Head of caudate nucleus (tissue), 42 donors: Measurements from ENCODE around the gene KDM5B.
"Not testable (repeated sequence)": the region's sequence is repeated elsewhere in the genome, so short reads cannot be mapped to it uniquely, and the experiment has no call there.

Experiments
- DNase-seq, 42 donors: peaks; one replicate each; pipeline versions ENCODE4 v3.0.0 to v3.0.0-alpha.2; 2020 to 2021; ENCODE audit warnings: mixed read lengths in 7 of 42
- intact Hi-C: fragments of 100-400 bp; cut with DNase I; formaldehyde crosslinking; loops from one replicate; pipeline ENCODE4 v1.15.0; 2022

Gene KDM5B

DNA sequence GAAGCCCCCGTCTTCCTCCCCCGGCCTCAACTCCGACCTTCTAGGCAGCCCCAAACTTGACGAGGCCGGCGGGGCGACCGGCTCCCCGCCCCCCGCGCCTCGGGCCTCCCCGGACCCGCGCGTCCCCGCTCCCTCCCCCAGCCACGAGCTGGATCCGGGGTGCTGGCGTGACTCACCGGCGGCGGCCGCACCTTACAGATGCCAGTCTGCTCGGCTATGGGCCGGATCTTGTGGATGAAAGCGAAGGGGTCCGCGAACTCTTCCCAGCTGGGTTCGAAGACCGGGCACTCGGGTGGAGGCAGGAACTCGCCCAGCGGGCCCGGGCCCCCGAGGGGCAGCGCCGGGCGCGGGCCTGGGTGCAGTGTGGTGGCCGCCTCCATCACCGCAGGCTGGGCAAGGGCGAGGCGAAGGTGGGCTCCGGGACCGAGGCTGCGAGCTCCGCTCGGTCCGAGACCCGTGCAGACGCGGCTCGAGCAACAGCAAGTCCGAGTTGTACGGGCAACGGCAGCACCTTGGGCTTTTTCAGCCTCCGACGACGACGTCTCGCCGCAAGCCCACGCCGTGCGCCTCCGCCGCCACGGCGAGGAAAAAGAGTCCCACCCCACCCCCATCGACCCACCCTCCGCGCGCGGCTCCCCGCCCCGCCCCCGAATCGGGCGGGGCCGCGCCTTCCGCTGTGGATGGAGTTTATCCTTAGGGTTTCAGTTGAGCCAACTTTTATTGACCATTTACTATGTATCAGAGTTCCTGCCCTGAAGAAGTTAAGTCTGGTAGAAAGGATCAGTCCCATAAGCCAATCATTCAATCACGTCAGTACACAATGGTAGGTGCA lies at the start of gene KDM5B:
Gene KDM5B, minus strand, starts transcription at position 496 of the 832 bp plus-strand sequence. Its CDS starts 116 bp downstream, at position 380.
- intact Hi-C loops = no loop called here
- peak; percentile 11 to 83 (median 68) for DNase-seq

- no peak for DNase-seq
- intact Hi-C loops = no loop called here
Observed at GRCh38 chr1:202857136-202857610, 49.0 kb upstream of the KDM5B start.

GRCh38 chr1:202856014-202856413 lies 47.8 kb upstream of the KDM5B start:
- no peak for DNase-seq
- intact Hi-C loops = no loop called here

DNA sequence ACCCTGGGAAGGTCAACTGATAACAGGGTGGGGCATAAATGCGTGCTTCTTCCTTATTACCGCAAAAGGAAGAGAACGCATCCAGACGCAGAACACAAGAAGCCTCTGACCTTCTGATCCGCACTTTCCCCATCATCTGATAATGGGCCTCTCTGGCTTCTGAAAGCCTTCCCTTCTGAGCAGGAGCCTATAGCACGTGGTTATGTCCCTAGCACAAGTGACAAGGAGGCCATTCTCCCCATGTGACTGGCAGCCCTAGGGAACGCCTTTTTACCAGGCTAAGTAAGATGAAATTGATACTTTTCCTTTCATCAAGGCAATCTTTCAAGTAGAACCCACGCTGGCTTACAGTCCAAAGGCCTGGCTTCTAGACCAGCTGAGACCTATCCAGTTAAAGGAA lies 46.6 kb upstream of the KDM5B start:
- intact Hi-C loops = no loop called here
- no peak for DNase-seq

- intact Hi-C loops = no loop called here
- DNase-seq = peak in 2 of 42 donors; percentile 12 to 13
Observed at GRCh38 chr1:202852163-202852904, 44.1 kb upstream of the KDM5B start.

- intact Hi-C loops = no loop called here
- DNase-seq = peak in 1 of 42 donors; percentile 8
Observed at GRCh38 chr1:202850593-202851362, 42.6 kb upstream of the KDM5B start.

- DNase-seq = peak in 33 of 42 donors; percentile 3 to 89 (median 45)
- intact Hi-C loops = no loop called here
Observed at GRCh38 chr1:202848191-202848542, 39.9 kb upstream of the KDM5B start.

DNA sequence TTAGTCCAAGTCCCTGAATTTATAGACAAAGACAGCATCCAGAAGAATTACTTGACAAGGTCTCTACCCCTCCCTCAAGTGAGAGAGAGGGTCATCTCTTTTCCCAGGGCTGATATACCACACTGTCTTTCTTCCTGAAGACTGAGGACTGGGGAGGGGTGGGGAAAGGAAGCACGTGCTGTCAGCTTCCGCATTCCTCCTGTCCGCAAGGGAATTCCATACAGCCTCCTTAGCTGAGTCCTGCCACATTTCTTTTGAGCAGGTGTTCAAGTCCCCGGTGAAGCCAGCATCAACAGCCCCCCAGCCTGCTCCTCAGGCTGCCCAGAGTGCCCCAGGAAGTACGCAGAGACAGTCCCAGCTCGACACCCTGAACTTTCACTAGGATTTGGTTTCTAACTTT lies 36.7 kb upstream of the KDM5B start:
- DNase-seq = no peak

GRCh38 chr1:202844259-202844658 lies 36.0 kb upstream of the KDM5B start:
- DNase-seq = no peak
- intact Hi-C loops = no loop called here

More for the DNA sequence above, 36.7 kb upstream of the KDM5B start:
- intact Hi-C loops = no loop called here

DNA sequence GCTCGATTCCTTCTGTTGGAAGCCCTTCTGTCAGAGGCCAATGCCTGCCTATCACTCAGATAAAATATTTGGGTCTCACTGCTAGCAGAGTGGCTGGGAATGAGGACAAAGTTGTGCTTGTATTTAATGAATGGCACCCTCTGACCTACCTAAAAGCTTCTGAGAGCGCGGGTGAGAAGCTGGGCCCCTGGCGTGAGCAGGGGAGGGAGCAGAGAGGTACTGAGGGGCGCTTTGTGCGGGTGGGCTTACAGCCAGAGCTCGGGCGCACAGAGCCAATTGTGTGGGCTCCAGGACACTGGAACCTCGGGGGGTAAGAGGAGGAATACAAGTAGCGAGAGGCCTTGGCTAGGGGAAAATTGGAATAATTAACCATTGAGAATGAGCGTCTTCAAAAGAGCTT lies 34.9 kb upstream of the KDM5B start:
- peak in 23 of 42 donors; percentile 4 to 43 (median 24) for DNase-seq
- intact Hi-C loops = no loop called here

GRCh38 chr1:202837746-202838262 lies 29.6 kb upstream of the KDM5B start:
- no peak for DNase-seq
- intact Hi-C loops = no loop called here

- intact Hi-C loops = no loop called here
- DNase-seq = no peak
Observed at GRCh38 chr1:202836623-202837403, 28.6 kb upstream of the KDM5B start.

DNA sequence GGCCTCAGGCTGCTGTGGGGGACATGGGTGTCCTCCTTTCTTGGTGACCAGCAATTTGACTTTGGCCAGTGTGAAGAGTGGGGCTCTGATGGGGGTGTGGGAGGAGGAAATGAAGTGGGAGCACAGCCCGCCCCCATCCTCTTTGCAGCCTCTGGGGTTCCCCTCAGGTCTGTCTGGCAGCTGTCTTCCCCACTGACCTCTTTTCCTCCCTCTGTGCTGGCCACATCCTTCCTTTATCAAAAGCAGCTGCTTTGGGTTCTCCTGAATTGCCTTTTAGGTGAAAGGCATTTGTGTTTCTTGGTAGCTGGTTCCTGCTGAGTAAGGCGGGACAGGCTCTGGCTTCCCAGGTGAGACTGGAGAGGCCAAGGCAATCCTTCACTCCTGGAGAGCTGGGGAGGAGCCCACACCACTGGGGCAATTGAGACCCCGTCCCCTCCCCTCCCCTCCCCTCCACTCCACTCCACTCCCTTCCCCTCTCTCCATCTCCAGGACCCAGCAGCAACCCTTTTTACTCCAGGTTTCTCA lies 27.4 kb upstream of the KDM5B start:
- DNase-seq = no peak
- intact Hi-C loops = no loop called here

- peak in 41 of 42 donors; percentile 12 to 83 (median 56) for DNase-seq
- intact Hi-C loops = no loop called here
Observed at GRCh38 chr1:202834771-202835547, 26.7 kb upstream of the KDM5B start.

DNA sequence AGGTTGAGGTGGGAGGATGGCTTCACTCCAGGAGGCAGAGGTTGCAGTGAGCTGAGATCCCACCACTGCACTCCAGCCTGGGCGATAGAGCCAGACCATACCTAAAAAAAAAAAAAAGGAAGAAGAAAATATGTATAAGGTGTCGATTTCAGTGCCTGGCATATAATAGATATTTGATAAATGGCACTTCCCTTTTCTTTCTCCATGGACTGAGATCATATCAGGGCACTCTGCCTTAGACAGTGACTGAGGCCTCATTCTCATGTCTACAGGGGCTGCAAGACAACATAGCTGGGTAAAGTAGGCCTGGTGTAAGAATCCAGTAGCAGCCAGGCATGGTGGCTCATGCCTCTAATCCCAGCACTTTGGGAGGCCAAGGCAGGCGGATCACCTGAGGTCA lies 23.7 kb upstream of the KDM5B start:
- intact Hi-C loops = no loop called here
- DNase-seq = no peak

DNA sequence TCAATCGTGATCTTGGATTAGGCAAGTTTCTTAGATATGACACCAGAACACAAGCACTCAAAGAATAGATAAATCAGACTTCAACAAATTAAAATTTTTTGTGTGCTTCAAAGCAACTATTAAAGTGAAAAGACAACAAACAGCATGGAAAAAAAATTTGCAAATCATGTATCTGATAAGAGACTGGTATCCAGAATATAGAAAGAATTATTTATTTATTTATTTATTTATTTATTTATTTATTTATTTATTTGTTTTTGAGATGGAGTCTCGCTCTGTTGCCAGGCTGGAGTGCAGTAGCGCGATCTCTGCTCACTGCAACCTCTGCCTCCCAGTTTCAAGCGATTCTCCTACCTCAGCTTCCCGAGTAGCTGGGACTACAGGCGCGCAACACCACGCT lies 21.0 kb upstream of the KDM5B start:
- intact Hi-C loops, DNase-seq: not testable (repeated sequence)

DNA sequence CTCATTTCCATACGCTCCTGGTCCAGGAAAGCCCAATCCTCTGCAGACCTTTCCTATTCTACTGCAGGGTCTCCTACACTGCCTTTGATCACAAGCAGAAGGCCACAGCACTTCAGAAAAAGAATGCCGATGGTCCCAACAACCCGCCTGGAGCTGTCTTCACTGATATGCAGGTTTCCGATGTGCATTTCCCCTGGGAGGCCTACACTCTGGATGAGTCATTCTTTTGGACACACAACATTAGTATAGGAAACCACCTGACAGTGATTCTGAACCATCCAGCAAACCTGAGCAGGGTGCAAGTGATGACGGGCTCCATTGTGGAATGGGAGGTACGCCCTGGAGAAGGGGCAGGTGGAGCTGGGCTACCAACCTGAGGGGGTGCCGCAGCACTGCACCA lies 17.5 kb upstream of the KDM5B start:
- intact Hi-C loops = no loop called here
- DNase-seq = no peak

- intact Hi-C loops = no loop called here
Observed at GRCh38 chr1:202821467-202821866, 13.2 kb upstream of the KDM5B start.

More at GRCh38 chr1:202821467-202821866, 13.2 kb upstream of the KDM5B start:
- DNase-seq = no peak
